ENCODE measurements around the gene ERLIN1.

ERLIN1 gene

GRCh38 chr10:100185364-100186252 is at the start of gene ERLIN1:
Gene ERLIN1 (minus strand): TSS chr10:100186029. CDS start chr10:100185626, 403 bp downstream.
- DNase-seq, result peak; percentile 85

- DNase-seq, result no peak
Measured at GRCh38 chr10:100232101-100232500, 46.3 kb upstream of the ERLIN1 start.

- DNase-seq, result no peak
Measured at GRCh38 chr10:100229819-100230422, 44.1 kb upstream of the ERLIN1 start.

- no peak for DNase-seq
Measured at GRCh38 chr10:100223879-100224278, 38.0 kb upstream of the ERLIN1 start.

GRCh38 chr10:100222529-100222928 is 36.7 kb upstream of the ERLIN1 start:
- no peak for DNase-seq

- DNase-seq, result no peak
Measured at GRCh38 chr10:100216006-100216405, 30.2 kb upstream of the ERLIN1 start.

GRCh38 chr10:100209303-100209702 is 23.5 kb upstream of the ERLIN1 start:
- no peak for DNase-seq

GRCh38 chr10:100208276-100208675 is 22.4 kb upstream of the ERLIN1 start:
- no peak for DNase-seq

- DNase-seq, result no peak
Measured at GRCh38 chr10:100204370-100204769, 18.5 kb upstream of the ERLIN1 start.

GRCh38 chr10:100201549-100201948 is 15.7 kb upstream of the ERLIN1 start:
- no peak for DNase-seq

- no peak for DNase-seq
Measured at GRCh38 chr10:100194711-100195110, 8.9 kb upstream of the ERLIN1 start.

- no peak for DNase-seq
Measured at GRCh38 chr10:100192350-100192749, 6.5 kb upstream of the ERLIN1 start.

GRCh38 chr10:100186253-100187212 is 704 bp upstream of the ERLIN1 start:
- DNase-seq, result peak; percentile 55

GRCh38 chr10:100184840-100185239 is 989 bp downstream of the ERLIN1 start:
- no peak for DNase-seq

GRCh38 chr10:100184426-100184825 is 1.4 kb downstream of the ERLIN1 start:
- DNase-seq, result no peak

GRCh38 chr10:100183481-100183880 is 2.3 kb downstream of the ERLIN1 start:
- no peak for DNase-seq

- DNase-seq, result no peak
Measured at GRCh38 chr10:100182908-100183307, 2.9 kb downstream of the ERLIN1 start.

- DNase-seq, result no peak
Measured at GRCh38 chr10:100182281-100182680, 3.5 kb downstream of the ERLIN1 start.

- DNase-seq, result no peak
Measured at GRCh38 chr10:100175875-100176274, 10.0 kb downstream of the ERLIN1 start.

GRCh38 chr10:100174699-100175677 is 10.8 kb downstream of the ERLIN1 start:
- DNase-seq, result no peak

- no peak for DNase-seq
Measured at GRCh38 chr10:100173035-100173434, 12.8 kb downstream of the ERLIN1 start.

- no peak for DNase-seq
Measured at GRCh38 chr10:100172349-100172748, 13.5 kb downstream of the ERLIN1 start.

All from NCI-H2227 treated with DMSO at 0.1 percent for 48 hours (cell line).